GM12801 (cell line): ENCODE measurements around the gene GP5.

Experiments used
- TF ChIP-seq, protein P1 (sequence below): IDR thresholded peaks from one replicate; pipeline ENCODE4 v1.5.1; 2011; ENCODE audit warnings: control low read depth; ENCODE audit not compliant: insufficient read length; ENCODE audit errors: extremely low read depth

Gene GP5

DNA sequence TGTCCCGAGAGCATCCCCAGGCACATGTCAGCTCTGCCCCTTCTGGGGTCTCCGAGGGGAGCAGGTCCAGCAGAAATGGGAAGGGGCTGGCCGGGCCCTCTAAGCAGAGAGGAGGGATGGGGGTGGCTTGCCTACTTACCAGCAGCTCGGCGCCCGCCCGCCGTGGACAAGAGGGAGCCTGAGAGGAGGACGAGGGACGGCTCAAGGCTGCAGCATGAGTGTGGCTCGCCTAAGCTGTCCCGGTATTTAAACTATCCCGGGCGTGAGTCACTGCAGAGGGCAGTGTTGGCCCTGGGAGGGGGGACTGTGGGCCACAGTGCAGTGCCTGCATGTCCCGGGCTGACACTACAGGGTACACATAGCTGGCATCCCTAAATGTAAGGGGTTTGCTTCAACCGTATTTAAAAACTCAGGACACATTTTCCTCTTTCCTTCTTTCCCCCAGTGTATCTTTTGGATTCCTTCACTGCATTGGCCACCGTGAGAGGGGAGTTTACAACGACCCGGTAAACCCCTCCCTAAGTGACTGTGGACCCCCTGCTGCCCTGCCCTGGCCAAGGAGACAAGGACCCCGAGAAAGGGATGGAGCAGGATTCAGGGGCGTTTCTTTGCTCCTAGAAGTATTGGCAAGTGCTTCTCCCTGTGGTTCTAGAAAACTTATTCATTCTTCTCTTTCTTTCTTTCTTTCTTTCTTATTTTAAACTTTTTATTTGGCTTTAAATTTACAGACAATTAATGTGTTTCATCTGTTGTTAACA, 29.4 kb downstream of the GP5 start, which contains the start of gene LRRC15:
TSS of gene LRRC15 (minus strand) at position 222 of the 758 bp plus-strand sequence. CDS start 8,700 bp downstream, outside the sequence.
- TF ChIP-seq, protein P1, sequence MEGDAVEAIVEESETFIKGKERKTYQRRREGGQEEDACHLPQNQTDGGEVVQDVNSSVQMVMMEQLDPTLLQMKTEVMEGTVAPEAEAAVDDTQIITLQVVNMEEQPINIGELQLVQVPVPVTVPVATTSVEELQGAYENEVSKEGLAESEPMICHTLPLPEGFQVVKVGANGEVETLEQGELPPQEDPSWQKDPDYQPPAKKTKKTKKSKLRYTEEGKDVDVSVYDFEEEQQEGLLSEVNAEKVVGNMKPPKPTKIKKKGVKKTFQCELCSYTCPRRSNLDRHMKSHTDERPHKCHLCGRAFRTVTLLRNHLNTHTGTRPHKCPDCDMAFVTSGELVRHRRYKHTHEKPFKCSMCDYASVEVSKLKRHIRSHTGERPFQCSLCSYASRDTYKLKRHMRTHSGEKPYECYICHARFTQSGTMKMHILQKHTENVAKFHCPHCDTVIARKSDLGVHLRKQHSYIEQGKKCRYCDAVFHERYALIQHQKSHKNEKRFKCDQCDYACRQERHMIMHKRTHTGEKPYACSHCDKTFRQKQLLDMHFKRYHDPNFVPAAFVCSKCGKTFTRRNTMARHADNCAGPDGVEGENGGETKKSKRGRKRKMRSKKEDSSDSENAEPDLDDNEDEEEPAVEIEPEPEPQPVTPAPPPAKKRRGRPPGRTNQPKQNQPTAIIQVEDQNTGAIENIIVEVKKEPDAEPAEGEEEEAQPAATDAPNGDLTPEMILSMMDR, result no peak

DNA sequence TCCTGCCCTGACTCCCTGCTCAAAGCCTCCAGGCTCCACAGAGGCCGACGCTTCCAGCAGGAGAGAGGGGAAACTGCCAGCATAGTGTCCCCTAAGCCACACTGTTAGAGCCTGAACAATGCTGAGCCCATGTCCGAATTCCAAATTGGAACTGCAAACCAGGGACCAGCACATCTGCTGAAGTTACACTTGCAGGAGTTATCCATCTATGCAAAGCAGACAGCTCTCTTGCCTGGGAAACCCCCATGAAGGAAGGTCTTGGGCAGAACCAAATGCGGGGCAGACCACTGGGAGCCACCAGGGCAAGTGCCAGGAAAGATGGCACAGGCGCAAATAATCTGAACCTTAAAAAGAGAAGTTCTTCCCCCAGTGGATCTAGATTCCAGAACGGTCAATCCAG, 30.1 kb downstream of the GP5 start:
- TF ChIP-seq, protein P1, result no peak

DNA sequence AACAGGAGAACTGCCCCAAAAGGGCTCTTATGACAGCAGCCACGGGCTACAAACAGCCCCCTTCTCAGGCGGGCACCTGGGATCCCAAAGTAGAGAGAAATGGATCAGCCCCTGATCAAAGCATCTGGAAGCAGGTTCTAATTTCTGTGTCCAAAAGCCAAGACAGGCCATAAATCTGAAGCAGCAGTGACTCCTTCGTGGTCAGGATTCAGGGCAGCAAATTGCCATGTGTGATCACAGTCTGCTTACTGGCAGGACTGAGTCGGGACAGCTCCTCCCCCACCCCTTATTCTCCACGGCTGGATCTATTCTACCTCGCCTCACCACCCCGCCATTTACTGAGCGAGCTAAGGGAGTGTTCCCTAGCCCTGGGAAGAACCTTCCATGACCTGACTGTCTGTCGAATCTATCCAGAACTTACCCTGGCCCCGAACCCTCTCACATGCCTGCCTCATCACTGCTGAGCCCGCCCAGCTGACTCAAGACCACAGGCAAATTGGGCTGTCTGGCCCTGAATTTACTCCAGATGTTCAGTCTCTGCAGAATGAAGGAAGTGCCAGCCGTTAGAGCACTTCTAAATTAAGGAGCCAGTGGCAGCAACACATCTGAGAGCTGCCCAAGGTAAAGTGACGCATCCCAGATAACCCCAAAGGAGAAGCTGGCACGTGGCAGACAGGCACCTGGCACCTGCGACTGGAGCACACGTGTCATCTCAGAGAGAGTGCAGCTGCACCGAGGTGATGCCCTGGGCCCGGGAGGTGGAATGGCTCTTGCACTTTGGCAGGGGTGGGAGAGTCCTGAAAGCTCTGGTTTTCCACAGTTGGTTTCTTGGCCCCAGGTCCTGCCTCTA, 30.8 kb downstream of the GP5 start:
- TF ChIP-seq, protein P1, result no peak

DNA sequence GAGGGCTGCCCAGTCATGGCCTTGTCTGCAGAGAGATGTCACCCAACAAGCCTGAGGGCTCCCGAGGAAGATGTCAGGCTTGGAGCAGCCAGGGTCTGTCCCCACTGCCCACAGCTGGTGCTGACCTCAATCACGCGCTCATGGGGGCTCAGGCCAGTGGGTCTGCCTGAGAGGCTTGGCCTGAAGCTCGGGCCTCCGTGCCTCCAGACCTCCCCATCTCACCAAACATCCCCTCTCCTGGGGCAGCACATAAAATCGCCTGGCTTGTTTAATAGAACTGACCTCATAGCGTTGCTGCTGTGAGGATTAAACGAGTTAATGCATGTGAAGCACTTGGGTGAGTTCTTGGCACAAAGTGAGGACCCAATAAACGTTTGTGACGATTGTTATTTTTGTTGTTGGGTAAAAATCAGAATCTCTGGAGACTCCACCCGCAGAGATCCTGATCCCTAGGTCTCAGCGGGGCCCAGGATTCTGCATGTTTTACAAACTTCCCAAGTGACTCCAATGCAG, 33.0 kb downstream of the GP5 start:
- TF ChIP-seq, protein P1, result no peak

DNA sequence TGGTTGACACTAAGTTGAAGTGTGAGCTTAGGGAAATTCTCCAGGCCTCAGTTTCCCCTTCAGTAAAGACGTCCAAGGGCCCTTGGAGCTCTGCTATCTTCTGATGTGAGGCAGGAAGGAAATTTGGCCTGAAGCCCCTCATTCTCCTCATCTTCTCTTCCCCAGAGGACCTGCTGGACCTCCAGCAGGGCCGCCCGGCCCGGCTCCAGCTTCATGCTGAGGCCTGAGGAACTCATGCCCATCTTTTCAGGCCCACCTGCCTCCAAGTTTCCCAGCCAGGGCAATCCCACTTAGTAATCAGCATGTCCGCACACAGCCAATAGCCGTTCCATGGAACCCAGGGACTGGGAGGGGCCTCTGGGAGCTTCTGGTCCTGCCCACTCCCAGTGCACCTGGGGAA, 33.5 kb downstream of the GP5 start:
- TF ChIP-seq, protein P1, result no peak

DNA sequence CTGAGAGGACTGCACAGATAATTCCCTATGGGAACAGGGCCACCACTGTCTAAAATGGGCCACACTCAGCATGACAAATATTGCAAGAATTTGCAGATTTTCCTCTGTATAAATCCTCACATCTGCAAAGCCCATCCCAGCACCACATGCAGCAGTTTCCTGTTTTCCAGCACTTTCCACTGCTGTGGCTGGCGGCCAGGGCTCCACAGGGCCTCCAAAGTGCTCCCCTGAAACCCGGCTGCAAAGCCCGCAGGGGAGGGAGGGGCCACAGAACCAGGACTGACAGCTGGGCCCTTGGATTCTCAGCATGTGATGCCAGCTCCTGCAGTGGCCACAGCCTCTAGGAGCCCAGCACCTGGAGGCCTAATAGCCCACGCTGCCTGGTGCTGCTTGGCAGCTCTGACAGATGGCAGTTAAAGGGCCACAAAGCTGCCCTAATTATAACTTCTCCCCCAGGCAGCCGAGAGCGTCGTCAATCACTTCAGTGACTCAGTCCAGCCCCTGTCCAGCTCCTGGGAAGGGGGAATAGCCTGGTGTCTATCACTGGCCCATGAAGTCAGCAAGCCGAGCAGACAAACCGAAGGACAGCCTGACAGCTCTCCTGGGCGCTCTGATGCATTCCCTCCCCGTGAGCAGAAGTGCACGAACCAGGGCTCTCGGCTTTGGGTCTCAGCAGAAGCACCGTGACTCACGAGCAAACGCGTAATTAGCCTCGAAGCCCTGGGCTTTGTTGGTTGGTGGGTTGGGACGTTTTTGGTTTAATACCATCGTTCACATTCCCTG, 34.2 kb downstream of the GP5 start:
- TF ChIP-seq, protein P1, result no peak

DNA sequence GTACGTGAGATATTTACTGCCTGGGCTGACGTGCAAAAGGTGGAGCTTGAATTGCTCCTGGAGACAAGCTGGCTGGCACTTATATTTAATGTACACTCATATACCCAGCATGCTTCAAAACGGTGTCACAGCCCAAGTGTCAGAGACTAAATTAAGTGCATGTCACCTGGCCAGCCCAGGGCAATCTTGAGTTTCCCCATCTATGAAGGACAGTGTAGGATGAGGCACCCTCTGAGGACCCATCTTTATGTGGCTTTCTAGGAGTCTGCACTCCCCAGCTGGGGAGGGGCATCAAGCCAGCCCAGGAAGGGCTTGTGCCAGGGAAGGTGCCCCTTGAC, 34.8 kb downstream of the GP5 start:
- TF ChIP-seq, protein P1, result no peak
